ENCODE data around the gene GPR161.

GPR161 gene

GRCh38 chr1:168110896-168111545 lies 25.7 kb downstream of the GPR161 start:
- in situ Hi-C loops (cut with MboI; ENCODE audit: low sequenced_read_pairs) = no loop called here

- in situ Hi-C loops (cut with MboI; ENCODE audit: low sequenced_read_pairs) = no loop called here
Measured at GRCh38 chr1:168106274-168106673, 30.5 kb downstream of the GPR161 start.

GRCh38 chr1:168105846-168106245 lies 30.9 kb downstream of the GPR161 start:
- in situ Hi-C loops (cut with MboI; ENCODE audit: low sequenced_read_pairs) = no loop called here

GRCh38 chr1:168104535-168104934 lies 32.2 kb downstream of the GPR161 start:
- in situ Hi-C loops (cut with MboI; ENCODE audit: low sequenced_read_pairs) = no loop called here

GRCh38 chr1:168102487-168102886 lies 34.2 kb downstream of the GPR161 start:
- in situ Hi-C loops (cut with MboI; ENCODE audit: low sequenced_read_pairs) = no loop called here

- in situ Hi-C loops (cut with MboI; ENCODE audit: low sequenced_read_pairs) = no loop called here
Measured at GRCh38 chr1:168101336-168101735, 35.4 kb downstream of the GPR161 start.

- in situ Hi-C loops (cut with MboI; ENCODE audit: low sequenced_read_pairs) = no loop called here
Measured at GRCh38 chr1:168100315-168101002, 36.3 kb downstream of the GPR161 start.

- in situ Hi-C loops (cut with MboI; ENCODE audit: low sequenced_read_pairs) = no loop called here
Measured at GRCh38 chr1:168099337-168099801, 37.4 kb downstream of the GPR161 start.

GRCh38 chr1:168098534-168099320 lies 38.0 kb downstream of the GPR161 start:
- in situ Hi-C loops (cut with MboI; ENCODE audit: low sequenced_read_pairs) = no loop called here

- in situ Hi-C loops (cut with MboI; ENCODE audit: low sequenced_read_pairs) = no loop called here
Measured at GRCh38 chr1:168097921-168098528, 38.7 kb downstream of the GPR161 start.

- in situ Hi-C loops (cut with MboI; ENCODE audit: low sequenced_read_pairs) = no loop called here
Measured at GRCh38 chr1:168096296-168097165, 40.2 kb downstream of the GPR161 start.

- in situ Hi-C loops (cut with MboI; ENCODE audit: low sequenced_read_pairs) = no loop called here
Measured at GRCh38 chr1:168095476-168095875, 41.3 kb downstream of the GPR161 start.

- in situ Hi-C loops (cut with MboI; ENCODE audit: low sequenced_read_pairs) = no loop called here
Measured at GRCh38 chr1:168093616-168094015, 43.1 kb downstream of the GPR161 start.

GRCh38 chr1:168092566-168093355 lies 44.0 kb downstream of the GPR161 start:
- in situ Hi-C loops (cut with MboI; ENCODE audit: low sequenced_read_pairs) = no loop called here

GRCh38 chr1:168091720-168092550 lies 44.8 kb downstream of the GPR161 start:
- in situ Hi-C loops (cut with MboI; ENCODE audit: low sequenced_read_pairs) = no loop called here

- in situ Hi-C loops (cut with MboI; ENCODE audit: low sequenced_read_pairs) = no loop called here
Measured at GRCh38 chr1:168091063-168091462, 45.7 kb downstream of the GPR161 start.

GRCh38 chr1:168090395-168090794 lies 46.3 kb downstream of the GPR161 start:
- in situ Hi-C loops (cut with MboI; ENCODE audit: low sequenced_read_pairs) = no loop called here

- in situ Hi-C loops (cut with MboI; ENCODE audit: low sequenced_read_pairs) = no loop called here
Measured at GRCh38 chr1:168089979-168090337, 46.8 kb downstream of the GPR161 start.

All from hTERT RPE-1 (cell line).